ENCODE results near the gene PLEKHB2. TPM values are rescaled to one million over a fixed set of nuclear protein-coding genes. Genes with fewer than 3 reads are reported as not detected.

The PLEKHB2 gene
- total RNA-seq, 1 donor from 2014 or later = 33.6 TPM

- no peak overlapping the region for H3K27ac Mint-ChIP-seq
- H3K36me3 Mint-ChIP-seq (ENCODE audit: low read depth) = peaks cover 34% of the 10 kb centered on the region
- no peak for TF ChIP-seq CTCF (IDR thresholded peaks at IDR 0.05)
- H3K4me1 Mint-ChIP-seq = peaks cover 19% of the 10 kb centered on the region
- H3K9me3 Mint-ChIP-seq = no peaks in the 10 kb centered on the region
- H3K4me3 Mint-ChIP-seq = no peak overlapping the region
- intact Hi-C loops (cut with micrococcal nuclease) = loop anchor here (5.0 kb wide), 2 partner anchors 355 to 375 kb away; partner anchors contain the start of gene CCDC74A
- ATAC-seq (ENCODE audit: low read depth) = no peak
- DNase-seq = no peak
- H3K27me3 Mint-ChIP-seq = no peaks in the 10 kb centered on the region
- POLR2A ChIA-PET = no interaction called here
- CTCF ChIA-PET = no interaction called here
These were observed 46.9 kb downstream of the PLEKHB2 start for GRCh38 chr2:131152074-131152473.

GRCh38 chr2:131153529-131153928, 48.4 kb downstream of the PLEKHB2 start:
- intact Hi-C loops (cut with micrococcal nuclease) = loop anchor here (5.0 kb wide), 2 partner anchors 356 to 374 kb away; partner anchors contain the start of gene CCDC74A
- no peak for DNase-seq
- POLR2A ChIA-PET = no interaction called here
- Mint-ChIP-seq H3K27ac (no peak overlapping the region), H3K9me3 (no peaks in the 10 kb centered on the region), H3K4me1 (peaks cover 21% of the 10 kb centered on the region), H3K4me3 (no peak overlapping the region), H3K27me3 (no peaks in the 10 kb centered on the region), H3K36me3 (ENCODE audit: low read depth) (peaks cover 22% of the 10 kb centered on the region)
- no peak for TF ChIP-seq CTCF (IDR thresholded peaks at IDR 0.05)
- ATAC-seq (ENCODE audit: low read depth) = no peak
- CTCF ChIA-PET = interaction anchor here (0.8 to 2.9 kb wide), 4 partner anchors 10 to 649 kb away, joined by 3 to 21 read pairs (median 3); no protein-coding TSS in a partner anchor

- Mint-ChIP-seq H3K4me3 (no peak overlapping the region), H3K4me1 (peaks cover 21% of the 10 kb centered on the region), H3K36me3 (ENCODE audit: low read depth) (peaks cover 18% of the 10 kb centered on the region), H3K27me3 (no peaks in the 10 kb centered on the region), H3K27ac (no peak overlapping the region), H3K9me3 (no peaks in the 10 kb centered on the region)
- peak; percentile 91 for ATAC-seq (ENCODE audit: low read depth)
- no peak for TF ChIP-seq CTCF (IDR thresholded peaks at IDR 0.05)
- ChIA-PET POLR2A (no interaction called here), CTCF (interaction anchor here (0.6 to 2.9 kb wide), 5 partner anchors 10 to 649 kb away, joined by 3 to 21 read pairs (median 3); no protein-coding TSS in a partner anchor)
- peak; percentile 49 for DNase-seq
- intact Hi-C loops (cut with micrococcal nuclease) = loop anchor here (1.0 to 5.0 kb wide), 5 partner anchors 259 to 648 kb away; partner anchors contain the start of gene CCDC74A
These were observed 49.0 kb downstream of the PLEKHB2 start for GRCh38 chr2:131154071-131154531.

GRCh38 chr2:131154647-131155046, 49.5 kb downstream of the PLEKHB2 start:
- Mint-ChIP-seq H3K36me3 (ENCODE audit: low read depth) (peaks cover 13% of the 10 kb centered on the region), H3K27ac (no peak overlapping the region), H3K4me3 (no peak overlapping the region), H3K4me1 (peaks cover 21% of the 10 kb centered on the region), H3K9me3 (no peaks in the 10 kb centered on the region), H3K27me3 (no peaks in the 10 kb centered on the region)
- CTCF ChIA-PET = interaction anchor here (0.6 to 2.9 kb wide), 3 partner anchors 11 to 518 kb away, joined by 3 to 21 read pairs (median 3); no protein-coding TSS in a partner anchor
- intact Hi-C loops (cut with micrococcal nuclease) = loop anchor here (1.0 to 5.0 kb wide), 5 partner anchors 258 to 648 kb away; partner anchors contain the start of gene CCDC74A
- ATAC-seq (ENCODE audit: low read depth) (no peak), DNase-seq (no peak)
- no peak for TF ChIP-seq CTCF (IDR thresholded peaks at IDR 0.05)
- POLR2A ChIA-PET = no interaction called here

GRCh38 chr2:131155208-131155855, 50.2 kb downstream of the PLEKHB2 start:
- H3K27me3 Mint-ChIP-seq = no peaks in the 10 kb centered on the region
- no peaks in the 10 kb centered on the region for H3K9me3 Mint-ChIP-seq
- no peak for DNase-seq
- H3K4me1 Mint-ChIP-seq = peaks cover 21% of the 10 kb centered on the region
- no peak for ATAC-seq (ENCODE audit: low read depth)
- ChIA-PET CTCF (interaction anchor here (1.5 to 2.9 kb wide), 2 partner anchors 10 to 518 kb away, joined by 3 to 21 read pairs; no protein-coding TSS in a partner anchor), POLR2A (no interaction called here)
- H3K27ac Mint-ChIP-seq = no peak overlapping the region
- no peak for TF ChIP-seq CTCF (IDR thresholded peaks at IDR 0.05)
- H3K36me3 Mint-ChIP-seq (ENCODE audit: low read depth) = peaks cover 8% of the 10 kb centered on the region
- intact Hi-C loops (cut with micrococcal nuclease) = loop anchor here (2.0 kb wide), 1 partner anchor 257 kb away; no protein-coding TSS in a partner anchor
- H3K4me3 Mint-ChIP-seq = no peak overlapping the region
